Activated CD4-positive, alpha-beta T cell treated with anti-CD3 and anti-CD28 coated beads, Interleukin-2, amount 50 U/mL, for 24 hours (primary cell): ENCODE data around the gene SLC7A1.
A peak's percentile ranks its signal among the peaks of the same experiment; 100 is the strongest.
"Not testable (repeated sequence)": the region's sequence is repeated elsewhere in the genome, so short reads cannot be mapped to it uniquely, and the experiment has no call there.

Experiments used
- DNase-seq, 2 donors: peaks; one replicate each; pipeline ENCODE4 v3.0.0-alpha.2; 2020; ENCODE audit warnings: low read depth in 1 of 2, low spot score in 1 of 2

Gene SLC7A1

GRCh38 chr13:29595380-29596063 lies at the start of gene SLC7A1:
Gene SLC7A1, minus strand, starts transcription at chr13:29595688. Its CDS starts 59,500 bp downstream, at chr13:29536188.
- DNase-seq = peak; percentile 71 to 72

DNA sequence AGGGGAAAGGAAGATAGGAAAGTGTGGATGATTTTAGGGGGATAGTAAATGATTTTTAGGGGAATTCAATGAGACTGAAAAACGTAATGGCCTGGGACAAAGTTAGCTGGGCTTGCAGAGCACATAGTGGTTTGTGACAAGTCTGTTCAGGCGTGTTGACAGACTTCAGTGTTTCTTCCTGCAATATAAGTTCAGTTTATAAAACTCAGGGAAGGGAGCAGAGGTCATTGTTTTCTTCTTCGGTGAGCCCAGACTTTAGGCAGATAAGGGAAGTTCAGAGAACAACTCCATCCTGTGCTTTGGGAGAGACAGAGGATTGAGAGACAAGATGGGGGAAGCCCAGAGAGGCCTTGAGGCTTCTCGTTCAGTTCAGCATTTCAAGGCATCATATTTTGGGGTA lies 45.2 kb upstream of the SLC7A1 start:
- DNase-seq = no peak

DNA sequence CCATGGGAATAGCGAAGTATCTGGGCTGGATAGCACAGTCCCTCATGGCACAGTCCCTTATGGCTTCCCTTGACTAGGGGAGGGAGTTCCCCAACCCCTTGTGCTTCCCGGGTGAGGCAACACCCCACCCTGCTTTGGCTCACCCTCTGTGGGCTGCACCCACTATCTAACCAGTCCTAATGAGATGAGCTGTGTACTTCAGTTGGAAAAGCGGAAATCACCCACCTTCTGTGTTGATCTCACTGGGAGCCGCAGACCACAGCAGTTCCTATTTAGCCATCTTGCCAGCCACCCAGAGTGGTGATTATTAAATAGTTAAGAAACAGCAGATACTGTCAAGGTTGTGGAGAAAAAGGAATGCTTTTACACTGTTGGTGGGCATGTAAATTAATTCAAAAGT lies 41.3 kb upstream of the SLC7A1 start:
- DNase-seq = not testable (repeated sequence)

- no peak for DNase-seq
These were observed 29.5 kb upstream of the SLC7A1 start for GRCh38 chr13:29624997-29625396.

GRCh38 chr13:29621841-29622240 lies 26.4 kb upstream of the SLC7A1 start:
- no peak for DNase-seq

DNA sequence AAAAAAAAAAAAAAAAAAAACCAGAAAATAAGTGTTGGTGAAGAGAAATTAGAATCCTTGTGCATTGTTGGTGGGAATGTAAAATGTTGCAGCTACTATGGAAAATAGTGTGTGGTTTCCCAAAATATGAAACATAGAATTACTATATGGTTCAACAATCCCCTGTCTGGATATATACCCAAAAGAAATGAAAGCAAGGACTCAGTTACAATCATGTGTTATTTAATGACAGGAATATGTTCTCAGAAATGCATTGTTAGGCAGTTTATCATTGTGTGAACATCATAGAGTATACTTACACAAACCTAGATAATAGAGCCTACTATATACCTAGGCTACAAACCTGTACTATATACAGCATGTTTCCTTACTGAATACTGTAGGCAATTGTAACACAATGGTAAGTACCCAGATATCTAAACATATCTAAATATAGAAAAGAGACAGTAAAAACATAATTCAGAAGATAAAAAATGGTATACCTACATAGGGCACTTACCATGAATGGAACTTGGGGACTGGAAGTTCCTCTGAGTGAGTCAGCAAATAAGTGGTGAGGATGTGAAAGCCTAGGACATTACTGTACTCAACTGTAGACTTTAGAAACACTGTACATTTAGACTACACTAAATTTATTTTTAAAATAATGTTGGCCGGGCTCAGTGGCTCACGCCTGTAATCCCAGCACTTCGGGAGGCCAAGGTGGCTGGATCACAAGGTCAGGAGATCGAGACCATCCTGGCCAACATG lies 25.7 kb upstream of the SLC7A1 start:
- no peak for DNase-seq

DNA sequence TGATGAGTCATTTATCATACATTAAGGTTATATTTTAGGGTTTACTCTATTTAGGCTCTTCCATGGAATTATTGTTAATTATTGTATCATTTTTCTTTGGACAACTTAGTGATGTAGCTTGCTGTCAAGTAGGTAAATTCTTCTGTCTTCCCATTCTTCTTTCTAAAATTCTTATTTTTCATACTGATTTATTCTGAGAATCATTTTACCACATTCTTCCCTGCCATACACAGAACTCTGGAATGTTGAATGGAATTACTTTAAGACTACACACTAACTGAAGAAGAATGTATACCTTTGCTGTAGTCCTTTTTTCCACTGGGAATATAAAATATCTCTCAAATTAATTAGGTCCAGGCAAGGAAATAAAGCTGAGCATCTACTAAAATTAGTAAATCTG lies 24.5 kb upstream of the SLC7A1 start:
- DNase-seq = no peak

GRCh38 chr13:29613101-29613500 lies 17.6 kb upstream of the SLC7A1 start:
- no peak for DNase-seq

DNA sequence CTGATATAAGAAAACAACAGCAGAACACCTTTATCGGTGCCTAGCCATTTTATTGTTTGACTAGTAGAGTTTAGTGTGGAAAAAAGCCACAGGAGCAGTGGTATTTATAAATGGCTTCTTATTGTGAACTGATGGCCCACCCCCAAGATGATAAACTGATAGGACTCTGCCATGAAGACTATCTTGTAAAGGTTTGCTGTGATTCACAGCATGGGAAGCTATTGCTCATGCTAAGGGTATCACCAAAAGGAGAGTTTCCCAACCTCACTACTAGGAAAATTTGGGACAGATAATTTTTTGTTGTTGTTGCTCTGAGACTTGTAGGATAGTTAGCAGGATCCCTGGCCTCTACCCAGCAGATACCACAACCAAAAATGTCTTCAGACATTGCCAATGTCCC lies 12.0 kb upstream of the SLC7A1 start:
- no peak for DNase-seq

GRCh38 chr13:29605860-29606526 lies 10.5 kb upstream of the SLC7A1 start:
- DNase-seq = no peak

DNA sequence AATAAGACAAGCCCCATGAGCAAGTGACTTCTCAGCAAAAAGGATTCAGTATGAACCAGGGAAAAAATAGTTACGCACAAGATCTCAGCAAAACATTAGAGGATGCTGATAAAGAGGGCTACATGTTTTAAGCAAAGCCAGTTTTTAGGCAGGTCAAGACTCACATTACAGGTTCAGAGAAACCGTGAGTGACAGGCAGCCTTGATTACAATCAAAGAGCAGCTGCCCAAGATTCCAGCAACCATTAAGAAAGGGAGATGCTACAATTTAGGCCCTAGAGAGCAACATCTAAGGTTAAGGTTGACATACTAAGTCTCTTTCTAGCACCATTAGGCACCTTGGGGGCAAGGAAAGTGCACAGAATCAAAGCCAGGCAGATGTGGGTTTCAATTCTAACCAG lies 2.8 kb upstream of the SLC7A1 start:
- no peak for DNase-seq

DNA sequence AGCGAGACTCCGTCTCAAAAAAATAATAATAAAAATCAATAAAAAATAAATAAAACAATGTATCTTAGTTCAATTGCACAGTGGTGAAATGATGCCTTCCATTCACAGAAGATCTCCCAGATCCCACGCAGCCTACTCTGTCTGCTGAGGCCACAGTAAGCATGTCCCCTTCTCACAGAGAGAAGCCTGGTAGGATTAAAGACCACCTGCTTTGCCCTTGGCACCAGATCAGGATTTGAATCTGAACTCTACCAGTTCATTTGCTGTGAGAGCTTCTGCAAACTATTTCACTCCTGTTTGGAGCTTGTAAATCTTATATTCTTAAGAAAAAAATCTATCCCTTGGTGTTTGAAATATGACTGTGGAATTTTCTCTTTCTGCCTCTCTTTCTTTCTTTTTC lies 2.2 kb upstream of the SLC7A1 start:
- DNase-seq = no peak

- no peak for DNase-seq
These were observed 1.8 kb upstream of the SLC7A1 start for GRCh38 chr13:29597246-29597645.

GRCh38 chr13:29596064-29596418 lies 553 bp upstream of the SLC7A1 start:
- no peak for DNase-seq

- DNase-seq = peak; percentile 64 to 68
These were observed 643 bp downstream of the SLC7A1 start for GRCh38 chr13:29594710-29595379.

GRCh38 chr13:29594303-29594709 lies 1.2 kb downstream of the SLC7A1 start:
- DNase-seq = peak; percentile 29 to 42

DNA sequence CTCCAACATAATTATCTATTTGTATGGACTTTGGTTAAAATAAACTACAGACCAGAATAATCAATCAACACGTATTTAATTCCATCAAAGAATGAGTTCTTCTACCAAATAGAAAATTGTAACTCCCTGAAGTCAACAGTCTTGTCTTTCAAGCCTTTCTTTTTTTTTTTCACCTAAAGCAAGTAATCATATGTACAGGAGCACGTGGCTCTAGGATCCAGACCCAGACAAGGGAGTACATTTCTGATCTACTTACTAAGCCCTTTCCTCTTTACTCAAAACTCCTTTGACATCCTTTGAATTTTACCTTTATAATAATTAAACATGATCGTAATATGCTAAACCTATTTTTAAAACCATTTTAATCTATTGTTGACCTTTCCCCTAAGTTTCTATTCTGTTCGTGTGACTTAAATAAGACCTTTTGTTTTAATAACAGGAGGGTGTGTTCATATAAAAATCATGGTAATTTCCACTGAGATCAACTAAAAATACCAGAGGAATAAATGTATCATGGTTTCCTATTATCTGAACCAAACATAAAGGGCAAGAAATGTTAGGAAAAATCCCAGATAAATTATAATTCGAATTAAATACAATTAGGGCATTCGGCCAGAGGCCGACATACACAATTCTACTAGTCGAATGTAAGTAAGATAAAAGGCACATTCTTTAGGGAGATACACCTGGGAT lies 1.7 kb downstream of the SLC7A1 start:
- DNase-seq = no peak

DNA sequence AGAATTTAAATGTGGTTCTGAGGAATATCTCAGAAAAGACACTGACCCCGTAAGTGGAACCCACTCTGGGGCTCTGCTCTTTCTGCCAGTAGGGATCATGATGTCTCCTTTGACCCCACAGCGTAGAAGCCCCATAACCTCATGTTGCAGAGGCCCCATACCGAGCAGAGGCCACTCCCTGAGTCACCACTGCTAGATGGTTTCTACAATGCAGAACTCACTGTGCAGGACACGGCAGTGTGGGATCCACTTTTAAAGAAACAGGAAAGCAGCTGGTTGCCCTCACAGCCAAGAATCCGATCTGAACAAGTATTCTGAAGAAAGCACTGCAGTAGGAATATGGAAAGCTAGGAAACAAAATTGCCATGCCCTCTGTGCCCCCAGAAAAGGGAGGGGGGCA lies 4.2 kb downstream of the SLC7A1 start:
- no peak for DNase-seq

- no peak for DNase-seq
These were observed 5.5 kb downstream of the SLC7A1 start for GRCh38 chr13:29589967-29590366.

DNA sequence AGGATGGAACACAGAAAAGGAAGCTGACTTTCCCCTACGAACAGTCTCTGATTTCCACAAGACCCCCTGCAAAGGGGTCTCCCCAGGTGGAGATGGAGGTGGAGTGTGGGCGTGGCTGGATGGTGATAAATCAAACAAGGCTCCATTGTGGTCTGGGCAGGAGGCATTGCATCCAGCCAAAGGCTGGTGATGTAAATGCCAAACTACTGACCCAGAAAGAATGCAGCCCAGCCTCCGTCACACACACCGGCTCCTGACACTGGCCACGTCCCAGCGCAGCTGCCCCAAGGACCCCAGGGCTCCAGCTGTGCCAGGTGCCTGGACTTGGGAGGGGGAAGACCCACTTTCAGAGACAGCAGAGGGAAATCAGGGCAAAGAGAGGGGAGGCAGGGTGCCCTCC lies 6.3 kb downstream of the SLC7A1 start:
- no peak for DNase-seq

DNA sequence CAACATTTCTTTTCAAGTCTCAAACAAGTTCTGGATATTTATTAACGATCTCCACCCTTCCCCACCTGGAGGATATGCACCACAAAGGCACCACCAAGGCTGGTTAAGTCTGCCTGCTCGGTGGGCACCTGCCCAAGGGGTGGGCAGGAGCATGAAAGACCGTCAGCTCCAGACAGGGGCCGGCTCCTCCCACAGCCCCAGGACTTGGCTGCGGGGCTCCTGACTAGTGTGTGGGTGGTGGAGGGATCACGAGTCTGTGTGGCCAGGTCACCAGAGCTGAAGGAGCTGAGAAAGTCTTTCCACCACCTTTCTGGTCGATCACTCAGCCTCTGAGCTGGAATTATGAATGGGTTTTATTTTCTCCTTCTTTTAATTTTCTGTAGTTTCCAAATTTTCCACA lies 7.8 kb downstream of the SLC7A1 start:
- DNase-seq = no peak
